ENCODE measurements around the gene CCDC127.
A peak's percentile ranks its signal among the peaks of the same experiment; 100 is the strongest.

CCDC127 gene

GRCh38 chr5:156411-157072 is 61.4 kb downstream of the CCDC127 start:
- peak; percentile 16 for DNase-seq

GRCh38 chr5:155651-156410 is 62.1 kb downstream of the CCDC127 start:
- no peak for DNase-seq

GRCh38 chr5:154826-155225 is 63.1 kb downstream of the CCDC127 start:
- DNase-seq: no peak

GRCh38 chr5:154236-154635 is 63.7 kb downstream of the CCDC127 start:
- no peak for DNase-seq

DNA sequence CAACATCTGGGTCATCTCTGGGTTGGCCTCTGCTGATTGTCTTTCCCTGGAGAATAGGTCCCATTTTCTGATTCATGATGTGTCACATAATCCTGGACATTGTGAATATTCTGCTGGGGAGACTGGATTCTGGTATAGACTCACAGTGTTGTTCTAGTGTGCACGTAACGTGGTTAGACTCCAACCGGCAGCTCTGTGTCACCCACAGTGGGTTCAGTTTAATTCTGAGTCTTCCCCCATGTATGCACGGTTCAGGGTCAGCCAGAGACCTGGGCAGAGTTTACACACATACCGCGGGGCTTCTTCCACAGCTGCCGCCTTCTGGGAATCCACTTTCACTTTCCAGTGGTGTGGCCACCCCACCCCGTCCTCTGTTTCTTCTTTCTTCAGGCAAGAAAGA is 64.7 kb downstream of the CCDC127 start:
- no peak for DNase-seq

DNA sequence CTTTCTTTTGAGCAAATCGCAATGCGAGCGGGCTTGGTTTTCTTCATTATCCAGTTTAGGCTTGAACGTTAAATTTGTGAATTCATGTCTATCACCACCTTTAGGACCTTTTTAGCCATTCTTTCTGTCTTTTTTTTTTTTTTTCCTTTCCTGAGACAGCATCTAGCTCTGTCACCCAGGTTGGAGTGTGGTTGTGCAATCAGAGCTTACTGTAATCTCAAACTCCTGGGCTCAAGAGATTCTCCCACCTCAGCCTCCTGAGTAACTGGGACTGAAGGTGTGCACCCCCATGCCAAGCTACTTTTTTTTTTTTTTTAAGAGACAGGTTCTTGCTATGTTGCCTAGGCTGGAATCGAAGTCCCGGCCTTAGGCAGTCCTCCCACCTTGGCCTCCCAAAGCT is 65.9 kb downstream of the CCDC127 start:
- DNase-seq: no peak

DNA sequence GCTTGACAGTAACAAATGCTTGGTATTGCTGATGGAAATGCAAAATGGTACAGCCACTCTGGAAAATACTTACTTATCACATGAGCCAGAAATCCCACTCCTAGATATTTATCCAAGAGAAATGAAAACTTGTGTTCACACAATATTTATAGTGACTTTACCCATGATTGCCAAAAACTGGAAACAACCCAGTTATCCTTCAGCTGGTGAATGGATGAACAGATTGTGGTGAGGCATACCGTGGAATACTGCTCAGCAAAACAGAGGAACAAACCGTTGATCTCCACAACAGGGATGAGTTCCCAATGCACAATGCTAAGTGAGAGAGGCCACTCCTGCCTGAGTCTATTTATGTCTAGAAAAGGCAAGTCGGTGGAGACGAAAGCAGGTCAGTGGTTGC is 67.2 kb downstream of the CCDC127 start:
- DNase-seq: no peak

DNA sequence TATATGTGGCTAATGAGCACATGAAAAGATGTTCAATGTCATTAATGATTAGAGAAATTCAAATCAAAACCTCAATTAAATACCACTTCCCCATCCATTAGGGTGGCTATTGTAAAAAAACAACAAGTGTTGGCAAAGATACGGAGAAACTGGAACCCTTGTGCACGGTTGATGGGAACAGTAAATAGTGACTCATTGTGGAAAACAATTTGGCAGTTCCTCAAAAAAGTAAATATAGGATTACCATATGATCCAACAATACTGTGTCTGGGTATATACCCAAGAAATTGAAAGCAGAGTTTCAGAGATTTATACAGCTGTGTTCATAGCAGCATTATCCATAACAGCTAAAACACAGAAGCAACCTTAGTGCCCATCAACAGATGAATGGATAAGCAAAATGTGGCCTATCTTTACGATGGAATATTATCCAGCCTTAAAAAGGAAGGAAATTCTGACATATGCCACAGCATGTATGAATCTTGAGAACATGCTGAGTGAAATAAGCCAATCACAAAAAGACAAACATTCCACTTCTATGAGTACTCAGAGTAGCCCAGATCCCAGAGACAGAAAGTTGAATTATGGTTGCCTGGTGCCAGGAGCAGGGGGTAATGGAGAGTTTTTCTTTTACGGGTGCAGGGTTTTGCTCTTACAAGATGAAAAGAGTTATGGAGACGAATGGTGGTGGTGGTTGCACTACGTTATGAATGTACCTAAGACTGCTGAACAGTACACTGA is 68.0 kb downstream of the CCDC127 start:
- no peak for DNase-seq

- DNase-seq: no peak
These were observed 70.2 kb downstream of the CCDC127 start for GRCh38 chr5:147751-148150.

Data from right forelimb (tissue), 1 donor.